ENCODE data around the gene ADAM30. TPM values are rescaled to one million over a fixed set of nuclear protein-coding genes. Genes with fewer than 3 reads are reported as not detected.

Gene ADAM30
- total RNA-seq (not detected), polyA plus RNA-seq (not detected)
- long read RNA-seq, donor 1 = 0 reads
- long read RNA-seq, donor 2 = 0 reads
- long read RNA-seq, donor 3 = 0 reads

DNA sequence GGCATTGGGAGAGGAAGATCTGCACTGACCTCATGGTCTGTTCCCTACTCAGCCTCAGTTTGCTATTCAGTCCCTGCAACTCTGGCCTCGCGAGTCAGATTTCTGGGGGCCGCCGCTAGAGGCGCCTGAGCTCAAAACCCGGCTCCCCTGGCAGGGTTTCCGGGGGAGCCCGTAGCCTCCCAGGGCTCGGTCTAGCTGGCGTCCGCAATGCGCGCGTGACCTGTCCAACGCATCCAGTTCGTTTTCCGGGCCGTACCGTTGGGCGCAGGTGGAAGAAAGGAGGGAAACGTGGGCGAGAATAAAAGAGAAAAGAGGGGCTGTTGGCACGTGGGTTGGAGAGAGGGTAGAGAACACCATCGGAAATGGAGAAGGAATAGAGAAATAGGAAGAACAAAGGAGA lies at the start of gene ADAM30:
Gene ADAM30 (minus strand): TSS at position 213 of the 400 bp plus-strand sequence. CDS start 179 bp downstream, at position 34.
- H3K27ac ChIP-seq = no peak within 1 kb of the TSS

DNA sequence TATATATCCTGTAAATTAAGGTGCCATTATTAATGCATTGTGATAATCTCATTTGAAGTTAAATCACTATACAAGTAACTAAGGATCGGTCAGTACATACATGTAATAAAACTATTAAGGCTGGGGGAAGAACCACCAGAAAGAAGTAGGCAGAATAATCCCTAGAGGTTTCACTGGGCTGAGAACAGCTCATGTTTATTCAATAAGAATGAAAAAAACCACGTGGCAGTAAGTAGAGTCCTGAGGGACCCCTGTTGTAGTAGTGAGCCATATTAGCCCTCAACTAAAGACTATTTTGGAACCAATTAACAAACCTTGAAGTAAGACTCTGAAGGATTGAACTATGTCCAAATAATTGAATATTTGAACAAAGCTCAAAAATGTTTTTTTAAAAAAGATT lies 46.9 kb upstream of the ADAM30 start:
- WGBS, 2 donors = 53 to 69% methylated on average over 2 of the region's 2 CpGs
- peaks cover 0 to 83% (median 14%) of the 10 kb centered on the region in 9 donors for H3K36me3 ChIP-seq
- intact Hi-C loops (cut with DNase I) = loop anchor here in 2 of 10 donors (10.0 kb wide), 2 partner anchors 198 to 202 kb away; no protein-coding TSS in a partner anchor

More for the DNA sequence above, at the start of gene ADAM30:
- Histone ChIP-seq H3K4me3 (no peak within 1 kb of the TSS), H3K9me3 (no peaks in the 10 kb centered on the region), H3K4me1 (no peaks in the 10 kb centered on the region), H3K36me3 (no peaks in the 10 kb centered on the region), H3K27me3 (peaks cover 0 to 29% (median 11%) of the 10 kb centered on the region in 7 donors)
- no peak for DNase-seq
- no peak for ATAC-seq
- intact Hi-C loops (cut with DNase I) = no loop called here
- WGBS, 2 donors = 39 to 43% methylated on average over 24 of the region's 24 CpGs
- TF ChIP-seq, protein P1, sequence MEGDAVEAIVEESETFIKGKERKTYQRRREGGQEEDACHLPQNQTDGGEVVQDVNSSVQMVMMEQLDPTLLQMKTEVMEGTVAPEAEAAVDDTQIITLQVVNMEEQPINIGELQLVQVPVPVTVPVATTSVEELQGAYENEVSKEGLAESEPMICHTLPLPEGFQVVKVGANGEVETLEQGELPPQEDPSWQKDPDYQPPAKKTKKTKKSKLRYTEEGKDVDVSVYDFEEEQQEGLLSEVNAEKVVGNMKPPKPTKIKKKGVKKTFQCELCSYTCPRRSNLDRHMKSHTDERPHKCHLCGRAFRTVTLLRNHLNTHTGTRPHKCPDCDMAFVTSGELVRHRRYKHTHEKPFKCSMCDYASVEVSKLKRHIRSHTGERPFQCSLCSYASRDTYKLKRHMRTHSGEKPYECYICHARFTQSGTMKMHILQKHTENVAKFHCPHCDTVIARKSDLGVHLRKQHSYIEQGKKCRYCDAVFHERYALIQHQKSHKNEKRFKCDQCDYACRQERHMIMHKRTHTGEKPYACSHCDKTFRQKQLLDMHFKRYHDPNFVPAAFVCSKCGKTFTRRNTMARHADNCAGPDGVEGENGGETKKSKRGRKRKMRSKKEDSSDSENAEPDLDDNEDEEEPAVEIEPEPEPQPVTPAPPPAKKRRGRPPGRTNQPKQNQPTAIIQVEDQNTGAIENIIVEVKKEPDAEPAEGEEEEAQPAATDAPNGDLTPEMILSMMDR (IDR thresholded peaks at IDR 0.05) = peak in 1 of 9 donors; percentile 15

DNA sequence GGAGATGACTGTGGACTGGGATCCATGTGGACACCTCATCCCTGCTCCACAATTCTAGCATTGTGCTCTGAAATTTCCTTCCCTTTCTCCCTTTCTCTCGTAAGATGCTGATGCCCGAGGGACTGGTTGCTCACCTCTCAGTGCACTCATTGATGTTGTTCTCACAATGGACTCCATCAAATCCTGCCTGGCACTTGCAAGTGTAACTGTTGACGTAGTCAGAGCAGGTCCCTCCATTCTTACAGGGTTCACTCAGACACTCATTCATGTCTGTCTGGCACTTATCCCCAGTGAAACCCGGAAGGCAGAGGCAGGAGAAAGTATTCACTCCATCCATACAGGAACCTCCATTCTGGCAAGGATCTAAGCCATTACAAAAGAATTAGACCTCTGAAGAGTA lies 45.1 kb upstream of the ADAM30 start:
- H3K36me3 ChIP-seq = peaks cover 0 to 89% (median 24%) of the 10 kb centered on the region in 9 donors
- no peak for DNase-seq
- no peaks in the 10 kb centered on the region for H3K27me3 ChIP-seq
- peaks cover 0 to 17% (median 2%) of the 10 kb centered on the region in 9 donors for H3K4me1 ChIP-seq
- TF ChIP-seq, protein P1 (IDR thresholded peaks at IDR 0.05) = no peak
- intact Hi-C loops (cut with DNase I) = loop anchor here in 2 of 10 donors (10.0 kb wide), 2 partner anchors 197 to 203 kb away; no protein-coding TSS in a partner anchor
- no peak overlapping the region for H3K27ac ChIP-seq
- ATAC-seq = no peak
- H3K9me3 ChIP-seq = no peaks in the 10 kb centered on the region
- 82 to 85% methylated on average over 4 of the region's 4 CpGs for WGBS, 2 donors
- no peak overlapping the region for H3K4me3 ChIP-seq

More for the DNA sequence above, 46.9 kb upstream of the ADAM30 start:
- Histone ChIP-seq H3K9me3 (no peaks in the 10 kb centered on the region), H3K27ac (no peak overlapping the region), H3K4me3 (no peak overlapping the region), H3K4me1 (peaks cover 0 to 16% (median 3%) of the 10 kb centered on the region in 9 donors), H3K27me3 (no peaks in the 10 kb centered on the region)
- no peak for DNase-seq
- peak in 1 of 8 donors; percentile 49 for ATAC-seq
- TF ChIP-seq, protein P1 (IDR thresholded peaks at IDR 0.05) = no peak

DNA sequence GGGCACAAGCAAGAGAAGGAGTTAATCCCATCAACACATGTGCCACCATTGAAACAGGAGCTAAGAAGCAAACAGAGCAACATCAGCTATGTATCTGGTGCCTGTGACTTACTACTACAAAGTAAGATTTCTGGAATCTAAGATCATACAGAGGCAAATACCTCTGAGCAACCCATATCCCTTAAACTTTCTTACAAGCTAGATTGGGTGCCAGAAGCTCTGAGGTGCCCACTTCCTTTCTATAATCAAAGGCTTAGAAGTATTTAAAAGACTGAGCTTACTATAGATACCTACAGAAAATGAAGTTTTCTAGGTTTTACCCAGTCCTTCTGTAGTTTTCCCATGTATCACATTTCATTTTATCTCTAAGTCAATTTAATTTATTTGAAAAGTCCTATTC lies 44.4 kb upstream of the ADAM30 start:
- TF ChIP-seq, protein P1 (IDR thresholded peaks at IDR 0.05) = no peak
- Histone ChIP-seq H3K4me3 (no peak overlapping the region), H3K27ac (no peak overlapping the region), H3K27me3 (no peaks in the 10 kb centered on the region), H3K4me1 (peaks cover 0 to 18% (median 3%) of the 10 kb centered on the region in 9 donors), H3K9me3 (no peaks in the 10 kb centered on the region), H3K36me3 (peaks cover 0 to 91% (median 25%) of the 10 kb centered on the region in 9 donors)
- DNase-seq (no peak), ATAC-seq (no peak)
- intact Hi-C loops (cut with DNase I) = loop anchor here in 2 of 10 donors (10.0 kb wide), 2 partner anchors 196 to 204 kb away; no protein-coding TSS in a partner anchor

Measured in heart right ventricle (tissue), 16 donors.